T-helper 22 cell (primary cell): Measurements from ENCODE around the gene HINFP.

ENCODE experiments used
- DNase-seq: peaks from one replicate; pipeline ENCODE4 v3.0.0-alpha.2; 2020; ENCODE audit warnings: low read depth

The HINFP gene, protein sequence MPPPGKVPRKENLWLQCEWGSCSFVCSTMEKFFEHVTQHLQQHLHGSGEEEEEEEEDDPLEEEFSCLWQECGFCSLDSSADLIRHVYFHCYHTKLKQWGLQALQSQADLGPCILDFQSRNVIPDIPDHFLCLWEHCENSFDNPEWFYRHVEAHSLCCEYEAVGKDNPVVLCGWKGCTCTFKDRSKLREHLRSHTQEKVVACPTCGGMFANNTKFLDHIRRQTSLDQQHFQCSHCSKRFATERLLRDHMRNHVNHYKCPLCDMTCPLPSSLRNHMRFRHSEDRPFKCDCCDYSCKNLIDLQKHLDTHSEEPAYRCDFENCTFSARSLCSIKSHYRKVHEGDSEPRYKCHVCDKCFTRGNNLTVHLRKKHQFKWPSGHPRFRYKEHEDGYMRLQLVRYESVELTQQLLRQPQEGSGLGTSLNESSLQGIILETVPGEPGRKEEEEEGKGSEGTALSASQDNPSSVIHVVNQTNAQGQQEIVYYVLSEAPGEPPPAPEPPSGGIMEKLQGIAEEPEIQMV

DNA sequence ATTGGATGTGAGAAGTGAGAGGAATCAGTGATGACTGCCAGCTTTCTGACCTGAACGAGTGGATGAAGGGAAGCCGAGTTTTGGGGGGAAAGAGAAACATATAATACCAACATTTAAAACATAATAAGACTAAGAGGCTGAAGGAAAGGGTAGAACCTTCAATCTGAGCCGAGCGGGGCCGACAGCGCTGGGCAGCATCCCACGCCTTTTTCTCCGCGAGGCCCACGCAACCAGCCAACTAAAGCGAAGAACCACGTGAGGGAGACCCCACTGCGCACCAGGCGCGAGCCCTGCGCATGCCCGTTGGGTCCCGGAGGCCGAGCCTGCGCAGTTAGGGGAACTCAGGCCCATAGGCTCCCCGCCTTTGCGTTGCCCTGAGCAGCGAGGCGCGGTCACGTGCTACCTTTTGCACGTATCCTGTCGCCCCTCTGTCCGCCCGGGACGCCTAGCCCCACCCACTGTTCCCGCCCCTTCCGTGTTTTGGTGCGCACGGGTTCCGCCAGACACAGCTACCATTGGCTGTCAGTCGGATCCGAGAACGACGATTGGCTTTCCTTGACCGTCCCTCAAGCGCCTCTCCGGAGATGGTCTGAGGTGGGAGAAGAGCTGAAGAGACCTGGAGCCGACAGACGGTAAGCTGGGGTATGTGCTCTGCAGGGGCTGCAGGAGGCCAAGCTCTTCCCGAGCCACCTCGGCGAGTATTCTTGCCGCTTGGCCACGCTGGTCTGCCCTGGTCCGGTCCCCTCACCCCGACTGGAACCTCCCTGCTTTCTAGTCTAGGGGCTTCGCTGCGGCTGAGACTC is at the start of gene HINFP:
Gene HINFP (plus strand): TSS at position 573 of the 803 bp plus-strand sequence. CDS start 5,365 bp downstream, outside the sequence.
- peak; percentile 100 for DNase-seq

DNA sequence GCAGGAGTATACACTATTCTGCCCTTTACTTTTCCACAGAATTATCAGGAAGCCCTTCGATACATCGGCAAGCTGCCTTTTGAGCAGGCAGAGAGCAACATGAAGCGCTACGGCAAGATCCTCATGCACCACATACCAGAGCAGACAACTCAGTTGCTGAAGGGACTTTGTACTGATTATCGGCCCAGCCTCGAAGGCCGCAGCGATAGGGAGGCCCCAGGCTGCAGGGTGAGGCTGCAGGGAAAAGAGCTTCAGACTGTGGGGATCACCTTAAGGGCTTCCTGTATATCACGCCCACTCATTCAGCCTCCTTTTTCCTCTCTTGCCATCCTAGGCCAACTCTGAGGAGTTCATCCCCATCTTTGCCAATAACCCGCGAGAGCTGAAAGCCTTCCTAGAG is 43.5 kb upstream of the HINFP start:
- no peak for DNase-seq

DNA sequence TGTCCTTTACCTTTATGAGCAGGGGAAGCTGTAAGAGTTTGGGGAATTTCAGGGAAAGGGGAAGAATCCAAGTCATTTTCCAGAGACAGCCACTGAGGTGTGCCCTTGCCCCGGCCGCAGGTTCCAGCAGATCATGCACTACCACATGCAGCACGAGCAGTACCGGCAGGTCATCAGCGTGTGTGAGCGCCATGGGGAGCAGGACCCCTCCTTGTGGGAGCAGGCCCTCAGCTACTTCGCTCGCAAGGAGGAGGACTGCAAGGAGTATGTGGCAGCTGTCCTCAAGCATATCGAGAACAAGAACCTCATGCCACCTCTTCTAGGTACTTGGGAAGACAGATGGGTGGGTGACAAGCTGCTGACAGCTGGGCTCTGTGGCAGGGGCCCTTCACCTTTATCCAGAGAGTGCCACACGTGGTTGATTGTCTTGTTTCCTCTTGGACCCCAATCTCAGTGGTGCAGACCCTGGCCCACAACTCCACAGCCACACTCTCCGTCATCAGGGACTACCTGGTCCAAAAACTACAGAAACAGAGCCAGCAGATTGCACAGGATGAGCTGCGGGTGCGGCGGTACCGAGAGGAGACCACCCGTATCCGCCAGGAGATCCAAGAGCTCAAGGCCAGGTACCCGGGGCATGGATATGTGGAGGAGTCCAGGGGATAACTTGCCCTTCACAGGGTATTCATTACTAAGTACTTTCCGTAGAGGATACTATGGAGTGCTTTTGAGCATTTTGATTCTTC is 42.5 kb upstream of the HINFP start:
- no peak for DNase-seq

DNA sequence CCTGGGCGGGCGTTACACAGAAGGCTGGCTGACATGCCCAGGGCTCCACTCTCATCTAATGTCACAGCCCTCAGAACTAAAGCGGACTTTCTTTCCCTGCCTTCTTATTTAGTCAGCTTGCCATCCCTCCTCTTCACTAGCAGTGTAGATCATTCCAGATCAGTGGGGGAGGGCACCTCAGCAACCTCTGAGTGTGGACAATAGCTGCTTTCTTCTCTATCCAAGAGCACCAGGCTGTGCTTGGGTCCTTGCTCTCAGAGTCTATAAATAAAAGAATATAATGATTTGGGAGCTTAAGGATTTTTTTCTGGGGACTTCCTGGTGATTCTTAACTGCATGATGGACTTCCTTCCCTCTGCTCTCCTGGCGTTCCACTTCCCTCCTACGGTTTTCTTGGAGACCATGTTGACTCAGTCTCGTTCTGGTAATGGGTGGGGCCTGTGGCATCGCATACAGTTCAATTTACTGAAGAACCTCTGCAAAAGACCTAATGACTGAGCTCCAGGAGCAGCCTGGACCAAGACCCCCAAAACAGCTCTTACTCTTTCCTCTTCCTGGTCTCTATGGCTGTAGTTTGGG is 39.6 kb upstream of the HINFP start:
- DNase-seq: no peak

DNA sequence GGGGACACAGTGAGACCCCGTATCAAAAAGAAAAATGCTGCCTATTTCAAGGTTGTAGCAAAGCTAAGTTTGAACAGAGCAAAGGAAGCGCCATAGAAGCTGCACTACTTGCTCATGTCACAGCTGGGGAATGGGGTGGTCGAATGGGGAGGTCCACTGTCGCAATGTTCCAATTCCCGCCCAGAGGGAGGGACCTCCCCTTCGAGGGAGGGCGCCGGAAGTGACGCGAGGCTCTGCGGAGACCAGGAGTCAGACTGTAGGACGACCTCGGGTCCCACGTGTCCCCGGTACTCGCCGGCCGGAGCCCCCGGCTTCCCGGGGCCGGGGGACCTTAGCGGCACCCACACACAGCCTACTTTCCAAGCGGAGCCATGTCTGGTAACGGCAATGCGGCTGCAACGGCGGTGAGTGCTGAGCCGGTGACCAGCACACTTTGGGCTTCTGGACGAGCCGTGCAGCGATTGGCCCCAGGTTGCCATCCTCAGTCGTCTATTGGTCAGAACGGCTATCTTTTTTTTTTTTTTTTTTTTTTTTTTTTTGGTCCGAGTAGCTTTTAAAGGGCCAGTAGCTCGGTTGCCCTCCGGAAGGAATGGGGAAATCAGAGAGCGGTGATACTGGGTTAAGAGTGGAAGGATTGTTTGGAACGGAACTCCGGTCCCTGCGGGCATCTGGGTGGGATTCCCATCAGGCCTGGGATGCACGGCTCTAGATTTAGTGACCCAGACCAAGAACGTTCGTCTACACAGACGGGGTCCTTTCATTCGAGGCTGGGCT is 36.5 kb upstream of the HINFP start, which contains the start of gene HMBS:
Gene HMBS (plus strand): TSS at position 219 of the 774 bp plus-strand sequence. CDS start 153 bp downstream, at position 372.
- peak; percentile 88 for DNase-seq

DNA sequence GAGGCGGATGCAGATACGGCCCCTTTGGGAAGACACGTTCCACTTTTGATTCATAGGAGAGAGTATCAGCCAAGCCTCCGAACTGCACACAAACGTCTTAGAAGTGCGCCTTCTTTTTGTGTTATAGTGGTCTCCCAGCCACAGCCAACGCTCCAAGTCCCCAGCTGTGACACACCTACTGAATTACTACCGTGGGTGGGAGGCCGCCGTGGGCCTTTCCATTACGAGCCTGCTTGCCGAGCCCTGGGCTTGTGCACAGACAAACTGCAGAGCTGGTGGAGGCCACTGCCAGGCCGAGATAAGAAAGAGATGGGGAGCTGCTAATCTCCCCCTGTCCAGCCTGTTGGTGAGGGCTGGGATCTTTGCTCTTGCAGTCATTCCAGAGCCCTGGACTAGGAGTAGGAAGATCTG is 35.9 kb upstream of the HINFP start:
- no peak for DNase-seq

DNA sequence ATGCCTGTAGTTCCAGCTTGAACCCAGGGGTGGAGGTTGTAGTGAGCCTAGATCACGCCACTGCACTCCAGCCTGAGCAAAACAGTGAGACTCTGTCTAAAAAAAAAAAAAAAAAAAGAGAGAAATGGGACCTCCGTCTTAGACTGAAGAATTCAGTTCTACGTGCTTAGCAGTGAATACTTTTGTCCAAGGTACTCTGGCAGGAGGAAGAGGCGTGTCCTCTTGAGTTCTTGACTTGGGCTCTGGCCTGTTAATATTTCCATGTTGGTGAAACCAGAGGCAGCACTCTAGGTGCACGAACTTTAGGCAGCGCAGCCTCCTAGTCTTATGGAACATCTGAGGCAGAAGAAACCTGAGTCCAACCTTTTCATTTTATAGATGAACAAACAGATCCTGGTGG is 34.3 kb upstream of the HINFP start:
- no peak for DNase-seq

DNA sequence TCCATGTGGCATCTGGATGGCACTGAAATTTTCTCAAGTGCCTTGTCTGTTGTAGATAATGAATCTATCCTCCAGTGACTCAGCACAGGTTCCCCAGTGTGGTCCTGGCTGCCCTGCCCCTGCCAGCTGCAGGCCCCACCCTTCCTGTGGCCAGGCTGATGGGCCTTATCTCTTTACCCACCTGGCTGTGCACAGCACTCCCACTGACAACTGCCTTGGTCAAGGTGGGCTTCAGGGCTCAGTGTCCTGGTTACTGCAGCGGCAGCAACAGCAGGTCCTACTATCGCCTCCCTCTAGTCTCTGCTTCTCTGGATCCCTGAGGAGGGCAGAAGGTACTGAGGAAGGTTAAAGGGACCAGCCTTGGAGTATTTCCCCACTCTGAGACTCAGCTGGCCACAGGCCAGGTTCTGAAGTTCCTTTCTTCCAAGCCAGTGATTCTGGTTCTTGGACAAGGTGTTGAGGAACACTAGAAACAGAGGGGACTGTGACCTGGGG is 33.6 kb upstream of the HINFP start:
- no peak for DNase-seq

DNA sequence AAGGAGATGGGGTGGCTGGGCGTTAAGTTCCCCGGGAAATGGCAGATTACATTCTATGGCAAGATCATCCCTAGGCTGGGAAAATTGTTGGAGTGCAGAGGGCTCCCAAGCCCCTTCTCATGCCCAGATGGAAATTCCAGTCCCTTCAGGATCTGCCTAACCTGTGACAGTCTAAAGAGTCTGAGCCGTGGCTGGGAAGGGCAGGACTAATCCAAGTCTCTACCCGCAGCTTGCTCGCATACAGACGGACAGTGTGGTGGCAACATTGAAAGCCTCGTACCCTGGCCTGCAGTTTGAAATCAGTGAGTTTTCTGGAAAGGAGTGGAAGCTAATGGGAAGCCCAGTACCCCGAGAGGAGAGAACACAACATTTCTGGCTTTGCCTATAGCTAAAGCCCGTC is 33.0 kb upstream of the HINFP start:
- DNase-seq: no peak

DNA sequence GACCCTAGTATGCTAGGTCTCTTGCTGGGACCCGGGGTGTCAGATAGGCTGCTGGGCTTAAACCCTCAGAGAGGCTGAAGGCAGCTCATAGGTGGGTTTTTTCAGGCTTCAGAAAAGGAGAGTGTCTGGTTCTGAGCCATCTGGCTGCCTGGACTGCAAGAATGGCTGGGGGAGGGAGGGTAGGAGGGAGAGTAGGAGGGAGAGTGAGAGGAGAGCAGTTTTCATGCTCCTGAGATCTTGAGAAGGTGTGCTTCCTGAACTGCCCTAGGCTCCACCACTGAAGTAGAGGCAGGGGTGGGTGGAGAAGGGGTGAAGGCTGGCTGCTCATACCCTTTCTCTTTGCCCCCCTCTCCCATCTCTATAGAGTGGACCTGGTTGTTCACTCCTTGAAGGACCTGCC is 32.1 kb upstream of the HINFP start:
- DNase-seq: no peak

DNA sequence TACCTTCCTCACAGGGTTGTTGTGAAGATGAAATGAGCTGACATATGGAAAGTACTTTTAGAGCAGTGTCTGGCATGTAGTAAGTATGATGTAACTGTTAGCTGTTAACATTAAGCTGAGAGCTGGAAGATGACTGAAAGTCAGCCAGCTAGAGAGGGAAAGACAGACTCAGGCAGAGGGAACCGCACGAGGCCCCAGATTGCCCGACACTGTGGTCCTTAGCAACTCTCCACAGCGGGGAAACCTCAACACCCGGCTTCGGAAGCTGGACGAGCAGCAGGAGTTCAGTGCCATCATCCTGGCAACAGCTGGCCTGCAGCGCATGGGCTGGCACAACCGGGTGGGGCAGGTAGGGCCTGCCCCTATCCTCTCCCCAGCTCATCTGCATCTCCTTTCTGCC is 30.2 kb upstream of the HINFP start:
- DNase-seq: no peak

DNA sequence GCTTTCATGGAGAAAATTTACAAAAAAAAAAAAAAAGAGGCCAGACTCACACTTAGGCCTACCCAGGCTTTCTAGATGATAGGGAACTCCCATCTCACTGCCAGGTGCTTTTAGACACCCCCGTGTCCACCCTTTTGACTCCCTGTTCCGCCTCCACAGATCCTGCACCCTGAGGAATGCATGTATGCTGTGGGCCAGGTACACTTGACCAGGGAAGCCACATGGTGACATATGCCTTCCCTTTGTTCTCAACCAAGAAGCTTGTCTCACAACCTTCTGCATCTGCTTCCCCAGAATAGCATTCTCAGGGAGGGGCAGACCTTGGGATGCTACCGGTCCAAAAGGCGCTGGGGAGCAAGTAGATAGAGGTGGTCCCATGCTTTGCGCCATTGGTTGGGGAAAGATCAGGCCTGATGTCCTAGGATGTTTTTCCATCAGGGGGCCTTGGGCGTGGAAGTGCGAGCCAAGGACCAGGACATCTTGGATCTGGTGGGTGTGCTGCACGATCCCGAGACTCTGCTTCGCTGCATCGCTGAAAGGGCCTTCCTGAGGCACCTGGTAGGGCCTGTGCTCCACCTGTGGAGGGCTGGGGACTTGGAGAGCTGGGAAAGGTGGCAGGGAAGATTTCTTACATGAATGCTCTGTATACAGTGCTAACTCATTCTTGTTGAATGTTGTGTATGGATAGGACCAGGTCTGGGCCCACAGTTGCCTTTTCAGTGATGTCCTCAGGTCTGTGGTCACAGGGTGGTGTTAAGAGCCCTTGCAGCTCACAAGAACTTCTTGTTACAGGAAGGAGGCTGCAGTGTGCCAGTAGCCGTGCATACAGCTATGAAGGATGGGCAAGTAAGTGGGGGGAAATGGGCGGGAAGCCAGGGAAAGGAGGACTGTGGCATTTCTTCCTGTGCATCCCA is 29.2 kb upstream of the HINFP start:
- DNase-seq: no peak

DNA sequence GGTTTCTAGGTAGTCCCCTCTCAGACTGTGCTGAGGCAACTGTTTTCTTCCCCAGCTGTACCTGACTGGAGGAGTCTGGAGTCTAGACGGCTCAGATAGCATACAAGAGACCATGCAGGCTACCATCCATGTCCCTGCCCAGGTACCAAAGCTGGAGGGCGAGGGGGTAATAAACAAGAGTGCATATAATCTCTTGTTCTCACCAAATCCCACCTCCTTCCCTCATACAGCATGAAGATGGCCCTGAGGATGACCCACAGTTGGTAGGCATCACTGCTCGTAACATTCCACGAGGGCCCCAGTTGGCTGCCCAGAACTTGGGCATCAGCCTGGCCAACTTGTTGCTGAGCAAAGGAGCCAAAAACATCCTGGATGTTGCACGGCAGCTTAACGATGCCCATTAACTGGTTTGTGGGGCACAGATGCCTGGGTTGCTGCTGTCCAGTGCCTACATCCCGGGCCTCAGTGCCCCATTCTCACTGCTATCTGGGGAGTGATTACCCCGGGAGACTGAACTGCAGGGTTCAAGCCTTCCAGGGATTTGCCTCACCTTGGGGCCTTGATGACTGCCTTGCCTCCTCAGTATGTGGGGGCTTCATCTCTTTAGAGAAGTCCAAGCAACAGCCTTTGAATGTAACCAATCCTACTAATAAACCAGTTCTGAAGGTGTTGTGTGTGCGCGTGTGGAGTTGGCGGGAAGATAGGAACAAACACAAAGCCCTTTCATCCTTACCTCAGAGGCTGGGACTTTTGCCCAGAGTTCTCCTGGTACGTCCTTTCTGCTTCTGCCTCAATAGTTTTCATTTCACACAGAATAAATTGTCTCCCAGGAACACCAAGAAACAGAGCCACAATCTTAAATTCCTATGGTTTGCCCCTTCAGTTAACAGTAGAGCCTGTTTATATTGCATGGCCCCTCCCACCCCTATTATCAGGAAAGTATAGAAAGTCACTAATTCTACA is 28.2 kb upstream of the HINFP start:
- DNase-seq: no peak

DNA sequence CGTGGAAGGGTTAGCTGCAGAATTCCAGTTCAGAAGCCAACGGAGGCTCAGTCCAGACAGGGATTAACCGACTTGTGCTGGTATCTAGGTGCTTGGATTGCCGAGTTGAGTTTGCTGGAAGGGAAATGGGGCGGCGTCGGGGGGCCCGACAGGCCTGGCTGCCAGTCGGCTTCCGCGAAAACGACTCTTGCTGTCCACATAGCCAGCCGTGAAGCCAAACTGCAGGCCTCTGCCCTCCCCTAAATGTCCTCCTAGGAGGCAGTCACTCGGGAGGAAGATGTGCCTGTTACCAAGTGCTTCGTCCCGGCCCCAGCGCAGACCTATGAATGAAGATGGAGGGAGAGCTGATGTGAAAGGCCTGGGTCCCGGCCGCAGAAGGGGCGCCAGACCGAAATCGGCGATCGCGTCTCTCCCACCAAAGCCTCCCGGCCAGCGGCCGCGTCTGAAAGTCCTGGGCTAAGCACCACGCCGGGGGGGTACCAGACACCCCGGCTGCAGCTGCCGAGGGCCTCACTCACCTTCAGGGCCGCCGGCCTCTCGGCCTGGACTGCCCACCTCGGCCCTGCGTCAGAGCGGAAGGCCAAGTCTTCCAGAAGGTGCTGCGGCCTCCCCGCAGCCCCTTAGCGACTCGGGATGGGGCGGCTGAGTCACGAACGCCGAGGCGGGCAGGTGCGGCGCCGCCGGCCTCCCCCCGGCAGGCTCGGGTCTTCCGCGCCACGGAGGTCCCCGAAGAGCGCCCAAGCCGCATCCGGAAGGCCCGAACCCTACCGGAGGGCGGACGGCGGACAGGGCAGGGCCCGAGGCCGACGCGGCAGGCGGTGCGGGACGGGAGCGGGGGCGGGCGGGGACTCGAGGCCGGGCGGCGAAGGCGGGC is 27.2 kb upstream of the HINFP start:
- DNase-seq: no peak

DNA sequence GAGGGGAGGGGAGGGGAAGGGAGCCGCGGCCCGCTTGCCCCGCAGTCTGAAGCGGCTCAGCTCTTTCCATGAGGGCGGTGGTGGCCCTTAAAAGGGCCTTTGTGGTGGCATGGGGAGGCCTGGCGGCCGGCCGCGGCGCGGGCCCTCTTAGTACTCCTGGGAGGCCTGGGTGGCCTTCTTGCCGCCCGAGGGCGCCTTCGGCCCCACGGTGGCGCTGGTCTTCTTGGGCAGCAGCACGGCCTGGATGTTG is 26.6 kb upstream of the HINFP start:
- no peak for DNase-seq

DNA sequence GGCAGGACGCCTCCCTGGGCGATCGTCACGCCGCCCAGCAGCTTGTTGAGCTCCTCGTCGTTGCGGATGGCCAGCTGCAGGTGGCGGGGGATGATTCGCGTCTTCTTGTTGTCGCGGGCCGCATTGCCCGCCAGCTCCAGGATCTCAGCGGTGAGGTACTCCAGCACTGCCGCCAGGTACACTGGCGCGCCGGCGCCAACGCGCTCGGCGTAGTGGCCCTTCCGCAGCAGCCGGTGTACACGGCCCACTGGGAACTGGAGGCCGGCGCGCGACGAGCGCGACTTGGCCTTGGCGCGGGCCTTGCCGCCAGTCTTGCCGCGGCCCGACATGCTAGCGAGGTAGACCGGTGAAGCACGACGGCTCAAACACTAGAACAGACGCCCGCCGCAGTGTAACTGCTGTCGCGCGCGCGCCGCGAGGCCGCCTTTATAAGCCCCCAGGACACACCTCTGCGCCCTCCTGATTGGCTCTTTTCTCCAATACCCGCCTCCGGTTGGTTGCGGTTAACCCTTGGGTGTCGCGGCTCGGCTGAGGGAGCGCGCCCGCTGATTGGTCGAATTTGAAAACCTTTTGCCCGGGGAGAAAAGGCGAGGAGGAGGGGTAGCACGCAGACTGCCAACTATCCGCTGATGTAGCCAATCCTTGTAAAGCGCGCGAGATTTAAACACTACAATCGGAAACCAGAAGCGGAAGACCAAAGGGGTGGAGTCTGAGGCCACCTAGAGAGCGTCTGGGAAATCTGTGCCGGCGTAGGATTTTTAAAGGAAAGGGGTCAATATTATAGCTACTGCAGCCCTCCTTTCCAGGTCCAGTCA is 26.1 kb upstream of the HINFP start:
- peak; percentile 99 for DNase-seq

DNA sequence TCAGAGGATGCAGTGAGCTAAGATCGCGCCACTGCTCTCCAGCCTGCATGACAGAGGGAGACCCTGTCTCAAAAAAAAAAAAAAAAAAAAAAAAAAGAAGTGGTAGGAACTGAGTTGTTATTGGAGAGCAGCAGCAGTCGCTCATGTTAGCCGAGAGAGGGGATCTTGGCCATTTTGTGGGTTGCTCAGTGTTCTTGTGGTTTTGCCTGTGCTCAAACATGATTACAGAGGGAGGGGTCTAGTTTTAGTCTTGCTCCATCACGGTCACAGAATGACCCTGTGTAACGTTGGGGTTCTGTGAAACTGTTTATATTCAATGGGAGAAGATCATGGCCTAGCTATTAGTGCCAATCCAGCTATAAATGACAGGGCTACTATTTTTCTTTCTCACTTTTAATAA is 21.7 kb upstream of the HINFP start:
- DNase-seq: no peak
